CD4-positive, alpha-beta T cell treated with Interleukin-21 for 1 hour (primary cell): ENCODE data around the gene TASP1.

Source experiments
- DNase-seq: peaks from one replicate; pipeline ENCODE4 v3.0.0-alpha.2; 2020

Gene TASP1

GRCh38 chr20:13428684-13429083, 210.0 kb downstream of the TASP1 start:
- DNase-seq, result no peak

- no peak for DNase-seq
Observed at GRCh38 chr20:13426870-13427269, 211.9 kb downstream of the TASP1 start.

DNA sequence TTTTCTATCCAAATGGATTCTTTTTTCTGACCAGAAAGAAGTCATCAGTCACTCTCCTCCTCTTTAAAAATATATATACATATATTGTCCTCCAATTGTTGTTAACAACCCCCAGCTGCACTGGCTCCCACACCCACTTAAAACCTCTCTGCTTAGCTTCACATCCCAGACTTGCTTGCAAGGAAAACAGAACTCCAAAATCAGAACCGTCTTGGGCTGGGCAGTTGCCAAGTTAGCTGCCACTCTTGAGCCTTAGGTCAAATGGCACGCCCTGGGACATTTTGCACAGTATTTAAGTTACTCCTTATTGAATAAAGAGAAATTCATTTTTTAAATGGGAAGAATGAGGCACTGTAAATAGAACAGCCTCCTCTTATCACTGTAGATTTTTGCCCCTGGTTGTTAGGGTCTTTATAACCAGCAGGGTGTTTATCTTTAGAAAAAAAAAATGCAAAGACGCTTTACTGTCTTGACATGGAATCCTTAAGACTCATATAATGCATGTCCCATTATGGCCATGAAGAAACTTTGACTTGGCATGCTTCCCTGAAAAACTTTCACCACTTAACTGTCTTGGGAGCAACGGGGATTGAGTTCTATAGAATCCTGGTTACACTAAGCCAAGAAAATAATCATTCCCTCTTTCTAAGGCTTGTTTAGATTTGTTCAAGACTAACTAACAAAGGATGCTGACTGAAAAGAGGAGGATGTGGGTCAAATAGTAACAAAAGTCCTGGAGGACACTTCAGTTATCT, 213.2 kb downstream of the TASP1 start:
- DNase-seq, result no peak

DNA sequence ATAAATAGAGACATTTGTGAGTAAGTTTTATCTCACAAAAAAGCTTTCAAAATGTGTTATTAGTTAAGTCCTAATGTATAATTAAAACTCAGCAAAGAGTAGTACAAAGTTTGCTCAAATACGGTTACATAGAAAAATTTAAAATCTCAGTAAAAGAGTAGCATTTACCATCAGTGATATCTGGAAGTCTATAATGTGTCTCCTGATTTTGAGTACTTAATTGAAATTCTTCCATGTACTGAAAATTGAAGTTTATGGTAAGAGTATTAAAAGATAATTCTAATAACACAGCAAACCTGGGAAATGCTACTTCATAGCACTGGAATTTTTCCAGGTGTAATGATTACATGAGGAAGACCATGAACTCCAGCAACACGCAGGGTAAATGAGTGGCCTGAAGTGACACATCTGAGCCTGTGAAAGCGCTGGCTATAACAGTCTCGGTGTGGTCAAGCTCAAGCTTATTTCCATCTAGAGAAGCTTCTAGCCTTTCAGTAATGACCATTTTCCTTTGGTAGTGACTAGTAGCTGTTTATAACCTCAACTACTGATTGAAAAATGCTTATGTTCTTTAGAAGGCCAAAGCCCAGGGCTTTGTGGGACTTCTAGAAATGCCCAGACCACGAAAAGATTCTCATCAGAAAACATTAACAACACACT, 214.4 kb downstream of the TASP1 start:
- DNase-seq, result no peak

DNA sequence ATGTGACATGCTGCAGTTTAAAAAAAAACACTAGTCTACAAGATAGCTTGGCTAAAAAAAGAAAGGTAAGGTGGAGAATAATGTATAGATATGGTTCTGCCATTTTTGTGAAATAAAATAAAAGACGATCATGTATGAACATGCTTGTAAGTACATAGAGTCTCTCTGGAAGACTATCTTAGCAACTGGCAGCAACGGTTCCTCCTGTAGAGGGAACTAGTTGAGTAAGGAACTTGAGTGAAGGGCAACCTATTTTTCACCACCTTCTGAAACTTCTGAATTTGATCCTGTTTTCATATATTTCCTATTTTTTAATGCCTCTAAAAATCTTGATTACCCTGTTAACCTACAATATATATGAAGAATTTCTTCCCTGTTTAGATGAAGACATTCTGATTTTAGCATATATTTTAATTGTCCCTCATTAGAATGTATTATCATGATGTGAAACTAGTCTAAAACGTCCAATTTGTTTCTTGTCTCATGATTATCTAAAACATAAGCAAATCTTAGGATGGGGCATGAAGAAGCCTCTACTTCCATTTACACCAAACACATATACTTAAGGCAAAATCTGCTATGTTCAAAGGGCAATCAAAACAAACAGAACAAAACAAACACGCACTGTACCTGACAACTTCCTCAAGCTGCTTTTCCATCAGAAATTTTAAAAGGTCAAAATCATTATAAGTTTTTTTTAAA, 215.1 kb downstream of the TASP1 start:
- no peak for DNase-seq

GRCh38 chr20:13422637-13423036, 216.1 kb downstream of the TASP1 start:
- DNase-seq, result no peak

DNA sequence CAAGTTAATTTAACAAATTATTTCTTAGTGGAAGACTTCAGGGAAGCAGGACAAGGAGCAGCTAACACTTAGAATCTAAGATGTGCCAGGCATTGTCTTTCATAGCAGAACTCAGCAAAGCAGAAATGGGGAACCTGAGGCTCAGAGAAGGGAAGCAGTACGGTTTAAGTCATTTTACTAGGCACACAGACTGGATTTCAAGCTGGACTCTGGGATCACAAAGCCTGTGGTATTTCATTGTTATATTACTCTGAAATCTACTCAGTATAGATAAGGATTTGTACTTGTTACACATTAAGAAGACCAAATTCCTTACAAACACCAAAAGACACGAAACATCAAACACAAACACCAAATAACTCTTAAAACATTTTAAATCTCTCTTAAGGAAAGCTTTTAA, 218.1 kb downstream of the TASP1 start:
- DNase-seq, result no peak

GRCh38 chr20:13419477-13419876, 219.3 kb downstream of the TASP1 start:
- DNase-seq, result no peak

GRCh38 chr20:13418263-13419229, 220.2 kb downstream of the TASP1 start:
- DNase-seq, result no peak

DNA sequence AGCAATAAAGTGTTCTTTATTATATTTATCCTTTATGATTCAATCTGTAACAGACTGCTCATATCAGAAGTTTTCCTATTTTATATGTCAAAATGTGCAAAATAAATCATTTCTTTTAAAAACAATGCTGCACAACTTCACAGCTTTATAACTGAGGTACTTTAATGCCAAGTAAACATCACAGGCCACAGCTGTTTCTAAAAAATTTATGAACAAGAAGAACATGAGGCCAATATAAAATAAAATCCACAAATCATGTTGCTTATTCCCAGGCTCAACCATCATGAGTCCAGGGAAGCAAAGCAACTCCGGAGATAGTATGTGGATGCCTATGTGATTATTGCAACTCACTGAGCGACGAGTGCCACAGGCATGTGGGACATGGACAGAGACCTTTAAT, 222.2 kb downstream of the TASP1 start:
- DNase-seq, result no peak

DNA sequence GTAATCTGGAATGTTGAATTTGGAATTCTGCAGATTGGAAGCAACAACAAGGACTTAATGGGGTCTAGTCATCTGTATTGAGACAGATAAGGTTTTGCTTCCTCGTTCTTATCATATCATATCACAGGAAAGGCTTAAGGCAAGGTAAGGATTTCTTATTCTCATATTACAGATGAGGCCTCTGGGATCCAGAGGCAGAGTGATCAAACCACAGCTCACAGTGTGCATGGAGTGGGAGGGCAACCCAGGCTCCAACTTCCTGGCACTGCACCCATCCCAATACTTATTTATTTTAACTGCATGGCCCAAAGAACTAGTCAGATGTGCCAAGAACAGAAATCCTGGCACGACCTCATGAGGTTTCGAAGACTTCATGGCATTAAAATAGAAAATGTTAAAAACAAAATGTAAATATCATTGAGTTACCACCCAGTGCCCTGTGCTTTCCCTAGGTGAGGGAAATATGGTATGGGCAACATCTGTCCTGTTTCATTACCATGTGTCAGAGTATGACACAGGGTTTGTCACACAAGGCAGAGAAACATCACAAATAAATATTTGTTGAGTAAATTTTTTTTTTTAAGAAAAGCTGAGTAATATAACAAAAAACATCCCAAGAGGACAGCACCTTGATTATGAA, 225.8 kb downstream of the TASP1 start:
- no peak for DNase-seq

GRCh38 chr20:13404293-13404692, 234.4 kb downstream of the TASP1 start:
- no peak for DNase-seq

DNA sequence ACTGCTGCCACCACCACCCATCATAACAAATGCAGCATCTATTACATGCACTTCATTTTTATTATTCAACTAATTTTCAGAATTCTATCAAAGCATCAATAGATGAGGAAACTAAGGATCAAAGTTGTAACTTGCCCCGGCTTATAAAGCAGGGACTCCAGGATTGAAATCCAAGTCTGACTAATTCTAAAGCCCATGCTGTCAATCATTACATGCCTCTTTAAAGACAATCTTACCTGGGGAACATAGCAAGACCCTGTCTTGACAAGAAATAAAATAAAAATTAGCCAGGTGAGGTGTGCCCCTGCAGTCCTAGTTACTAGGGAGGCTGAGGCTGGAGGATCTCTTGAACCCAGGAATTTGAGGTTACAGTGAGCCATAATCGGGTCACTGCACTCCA, 235.3 kb downstream of the TASP1 start:
- DNase-seq, result no peak

DNA sequence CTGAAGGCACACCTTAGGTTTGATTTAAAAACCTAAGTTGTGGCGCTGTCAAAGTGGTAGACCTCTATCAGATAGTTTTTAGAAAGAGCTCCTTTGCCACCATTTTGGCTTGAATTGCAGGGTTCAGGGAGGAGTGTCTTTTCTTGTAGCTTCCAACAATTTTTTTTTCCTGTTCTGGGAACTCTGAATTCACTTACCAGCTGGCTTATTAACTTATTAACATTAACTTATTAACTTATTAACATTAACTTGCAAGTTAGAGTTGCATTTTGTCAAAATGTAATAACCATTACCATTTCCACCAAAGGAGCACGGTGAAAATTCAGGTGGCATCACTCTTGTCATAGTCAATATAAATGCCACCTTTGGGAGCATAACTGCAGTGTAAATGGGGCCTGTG, 235.7 kb downstream of the TASP1 start:
- DNase-seq, result no peak

- DNase-seq, result no peak
Observed at GRCh38 chr20:13402171-13402760, 236.5 kb downstream of the TASP1 start.

GRCh38 chr20:13401596-13401995, 237.1 kb downstream of the TASP1 start:
- no peak for DNase-seq

DNA sequence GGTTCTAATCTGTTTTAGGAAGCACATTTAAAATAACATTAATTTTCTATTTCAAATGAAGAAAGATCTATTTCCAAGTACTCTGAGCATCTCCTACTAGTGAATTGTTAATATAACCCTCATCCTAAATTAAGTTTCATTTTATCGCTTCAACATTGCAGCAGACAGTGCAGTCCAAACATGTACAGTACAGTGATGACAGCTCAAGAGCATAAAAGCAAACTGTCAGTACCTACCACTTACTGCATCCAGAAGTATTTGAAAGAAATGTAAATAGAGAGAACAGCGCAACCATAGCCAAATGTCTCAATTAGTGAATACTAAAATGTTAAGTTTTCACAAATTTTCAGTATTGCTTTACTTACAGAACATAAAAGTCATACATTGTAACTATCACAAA, 238.3 kb downstream of the TASP1 start:
- DNase-seq, result no peak

DNA sequence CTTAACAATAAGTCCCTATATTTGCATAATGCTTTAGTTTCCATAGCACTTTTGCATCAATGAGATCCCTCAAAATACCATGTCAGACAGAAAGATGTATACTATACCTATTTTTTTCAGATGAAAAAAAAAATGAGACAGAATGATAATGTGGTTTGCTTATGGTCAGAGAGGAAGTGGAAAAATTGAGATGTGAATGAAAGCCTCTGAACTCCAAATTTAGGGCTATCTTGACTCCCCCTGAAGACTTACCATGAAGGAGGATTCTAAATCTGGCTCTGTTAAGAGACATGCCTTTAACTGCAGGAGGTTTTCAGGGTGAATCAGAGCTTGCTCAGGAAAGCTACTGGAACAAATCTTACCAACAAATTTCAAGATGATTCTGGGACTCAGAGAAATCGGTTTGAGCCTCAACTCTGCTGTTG, 241.4 kb downstream of the TASP1 start:
- DNase-seq, result no peak

DNA sequence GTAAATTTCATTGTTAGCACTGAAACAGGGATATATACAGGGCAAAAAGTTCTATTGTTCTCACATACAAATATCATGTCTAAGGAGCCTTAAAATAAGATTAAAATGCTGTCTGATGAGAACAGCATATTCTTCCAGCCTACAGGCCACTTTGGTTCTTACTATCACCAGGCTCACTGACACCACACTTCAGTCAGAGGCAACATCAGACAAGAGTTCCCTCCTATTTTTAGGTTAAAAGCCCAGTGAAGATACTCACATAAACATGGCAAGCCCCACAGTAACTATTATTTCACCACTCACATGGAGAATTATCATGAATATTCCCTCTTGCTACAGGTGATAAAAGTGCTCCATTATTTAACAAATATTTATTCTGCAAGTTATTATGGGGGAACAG, 241.9 kb downstream of the TASP1 start:
- no peak for DNase-seq

- no peak for DNase-seq
Observed at GRCh38 chr20:13396022-13396421, 242.7 kb downstream of the TASP1 start.

DNA sequence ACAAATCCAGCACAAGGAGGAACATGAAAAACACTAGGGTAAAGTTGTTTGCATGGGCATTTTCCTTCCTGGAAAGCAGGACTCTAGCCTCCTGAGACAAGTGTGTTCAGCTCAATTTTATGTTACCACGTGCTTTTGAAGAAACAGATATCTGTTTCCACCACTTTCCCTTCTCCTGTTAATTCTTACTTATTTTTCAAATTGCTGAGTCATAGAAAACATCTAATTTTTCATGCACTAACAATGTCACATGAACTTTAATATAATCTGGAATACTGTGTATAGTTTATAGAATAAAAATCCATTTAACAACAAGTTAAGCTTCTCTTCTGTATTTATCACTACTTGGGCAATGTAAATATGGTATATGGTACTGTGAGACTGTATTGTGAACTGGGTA, 243.5 kb downstream of the TASP1 start:
- no peak for DNase-seq

DNA sequence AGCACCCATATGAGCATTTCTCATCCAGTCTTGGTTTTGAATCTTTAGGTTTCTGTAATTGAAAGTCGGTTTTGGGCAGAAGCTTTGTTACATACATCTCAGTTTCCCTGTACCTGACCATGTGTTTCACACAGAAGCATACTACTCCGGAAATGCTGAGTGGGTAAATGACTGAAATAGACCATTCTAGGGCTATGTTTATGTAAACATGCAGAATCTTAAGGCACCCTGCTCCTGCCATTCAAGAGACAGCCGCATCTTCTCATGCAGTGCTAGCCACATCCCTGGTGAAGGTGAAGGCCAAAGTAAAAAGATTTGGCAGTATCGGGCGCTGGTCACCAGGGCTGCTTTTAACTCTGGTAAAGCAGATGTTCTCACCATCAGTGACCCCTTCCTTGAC, 246.3 kb downstream of the TASP1 start:
- DNase-seq, result no peak
